Hematopoietic multipotent progenitor cell treated with erythropoietin and hydrocortisone succinate and interleukin-3 and kit ligand, for 4 days (in vitro differentiated cells): ENCODE data around the gene MYO15B.

Source experiments
- DNase-seq: peaks from one replicate; pipeline ENCODE4 v3.0.0-alpha.2; 2015

MYO15B gene

DNA sequence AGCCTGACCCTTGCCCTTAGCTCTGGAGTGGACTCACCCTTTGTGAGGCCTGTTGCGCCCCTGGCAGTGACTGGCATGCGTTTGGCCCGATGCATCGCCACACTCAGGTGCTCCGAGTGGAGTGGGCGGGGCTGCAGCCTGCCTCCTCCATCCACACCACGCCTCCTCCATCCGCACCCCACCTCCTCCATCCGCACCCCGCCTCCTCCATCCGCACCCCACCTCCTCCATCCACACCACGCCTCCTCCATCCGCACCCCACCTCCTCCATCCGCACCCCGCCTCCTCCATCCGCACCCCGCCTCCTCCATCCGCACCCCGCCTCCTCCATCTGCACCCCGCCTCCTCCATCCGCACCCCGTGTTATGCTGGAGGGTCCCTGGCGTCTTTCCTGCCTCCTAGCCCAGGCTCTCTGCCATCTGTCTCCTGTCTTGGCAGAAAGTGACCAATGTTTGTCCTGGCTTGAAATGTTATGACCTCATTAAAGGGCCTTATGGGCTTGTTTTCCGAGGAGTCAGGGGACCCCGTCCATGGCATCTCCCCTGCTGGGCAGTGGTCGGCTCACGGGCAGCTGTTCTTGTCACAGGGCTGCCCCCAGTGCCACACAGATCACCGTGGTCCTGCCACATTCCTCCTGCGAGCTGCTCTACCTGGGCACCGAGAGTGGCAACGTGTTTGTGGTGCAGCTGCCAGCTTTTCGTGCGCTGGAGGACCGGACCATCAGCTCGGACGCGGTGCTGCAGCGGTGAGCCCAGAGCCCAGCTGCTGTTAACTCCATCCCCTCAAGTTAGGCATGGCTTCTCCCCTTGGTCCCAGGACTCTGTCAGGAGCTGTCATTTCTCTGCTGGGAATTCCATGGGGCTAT, 28.7 kb upstream of the MYO15B start:
- DNase-seq = no peak

DNA sequence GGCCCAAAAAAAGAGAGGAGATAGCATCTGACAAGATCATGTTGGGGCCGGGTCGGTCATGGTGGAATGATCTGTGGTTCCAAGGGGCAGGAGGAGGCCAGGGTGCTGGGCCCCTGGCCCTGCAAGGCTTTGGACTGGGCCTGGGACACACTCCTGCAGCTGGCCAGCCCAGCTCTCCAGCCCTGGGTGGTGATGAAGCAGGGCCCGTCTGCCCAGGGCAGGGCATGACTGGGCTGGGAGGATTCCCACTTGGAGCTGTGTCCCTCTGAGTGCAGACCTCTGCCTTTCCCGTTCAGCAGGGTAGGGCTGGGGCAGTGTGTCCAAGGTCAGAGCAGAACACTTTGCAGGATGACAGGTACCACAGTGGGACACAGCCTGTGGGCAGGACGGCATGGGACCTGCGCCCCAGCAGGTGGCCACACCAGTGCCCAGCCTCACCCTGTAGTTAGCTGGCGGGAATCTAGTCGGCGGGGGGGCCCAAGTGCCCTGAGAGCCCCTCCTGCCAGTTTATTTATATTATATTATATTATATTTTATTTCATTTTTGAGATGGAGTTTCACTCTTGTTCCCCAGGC, 27.6 kb upstream of the MYO15B start:
- DNase-seq = no peak

DNA sequence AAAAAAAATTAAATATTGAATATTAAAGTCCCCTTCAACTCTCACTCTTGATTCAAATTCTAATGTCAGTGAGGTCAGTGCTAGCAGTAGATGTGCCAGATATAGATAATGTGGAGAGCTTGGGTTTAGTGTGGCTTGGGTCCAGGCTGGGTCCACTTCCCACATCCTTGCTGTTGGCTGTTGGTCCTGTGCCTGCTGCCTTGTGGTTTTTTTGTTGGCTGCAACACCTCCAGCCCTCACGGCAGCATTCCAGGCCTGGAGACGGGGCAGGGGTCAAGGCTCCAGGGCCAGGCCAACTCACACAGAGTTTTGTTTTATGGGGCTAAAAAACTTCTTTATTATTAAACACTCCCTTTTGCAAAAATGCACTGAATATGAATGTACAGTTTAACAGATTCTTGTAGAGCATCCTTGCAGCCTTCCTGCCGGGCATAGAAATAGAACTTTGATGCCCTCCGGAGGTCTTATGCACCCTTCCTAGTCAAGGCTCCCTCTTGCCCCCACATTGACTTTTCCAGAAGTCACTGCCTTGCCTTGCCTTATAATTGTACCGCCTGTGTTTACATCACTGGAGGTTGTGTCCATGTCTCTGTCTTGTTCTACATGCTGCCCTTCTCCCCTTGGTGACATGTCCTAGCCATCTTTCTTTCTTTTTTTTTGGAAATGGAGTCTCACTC, 25.5 kb upstream of the MYO15B start:
- peak; percentile 38 for DNase-seq

DNA sequence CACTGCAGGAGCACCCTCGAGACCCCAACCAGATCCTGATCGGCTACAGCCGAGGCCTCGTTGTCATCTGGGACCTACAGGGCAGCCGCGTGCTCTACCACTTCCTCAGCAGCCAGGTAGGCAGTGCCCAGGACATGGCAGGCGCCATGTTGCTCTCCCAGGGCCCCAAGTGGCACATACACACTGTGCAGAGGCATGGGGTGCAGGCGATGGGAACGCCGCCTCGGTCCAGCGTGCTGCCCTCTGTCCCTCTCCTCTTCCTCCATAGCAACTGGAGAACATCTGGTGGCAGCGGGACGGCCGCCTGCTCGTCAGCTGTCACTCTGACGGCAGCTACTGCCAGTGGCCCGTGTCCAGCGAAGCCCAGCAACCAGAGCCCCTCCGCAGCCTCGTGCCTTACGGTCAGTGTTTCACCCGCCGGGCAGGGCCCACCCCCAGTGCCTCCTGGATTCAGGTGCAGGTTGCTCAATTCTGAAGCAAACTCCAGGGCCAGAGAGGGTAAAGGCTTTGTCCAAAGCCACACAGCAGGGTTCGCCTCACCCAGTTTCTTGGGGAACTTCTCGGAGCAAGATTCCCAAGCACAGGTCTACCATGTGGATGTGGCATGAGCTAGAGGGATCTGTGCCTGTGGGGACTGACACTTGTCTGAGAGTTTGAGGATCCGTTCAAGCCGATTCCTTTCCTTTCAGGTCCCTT, 24.4 kb upstream of the MYO15B start:
- no peak for DNase-seq

DNA sequence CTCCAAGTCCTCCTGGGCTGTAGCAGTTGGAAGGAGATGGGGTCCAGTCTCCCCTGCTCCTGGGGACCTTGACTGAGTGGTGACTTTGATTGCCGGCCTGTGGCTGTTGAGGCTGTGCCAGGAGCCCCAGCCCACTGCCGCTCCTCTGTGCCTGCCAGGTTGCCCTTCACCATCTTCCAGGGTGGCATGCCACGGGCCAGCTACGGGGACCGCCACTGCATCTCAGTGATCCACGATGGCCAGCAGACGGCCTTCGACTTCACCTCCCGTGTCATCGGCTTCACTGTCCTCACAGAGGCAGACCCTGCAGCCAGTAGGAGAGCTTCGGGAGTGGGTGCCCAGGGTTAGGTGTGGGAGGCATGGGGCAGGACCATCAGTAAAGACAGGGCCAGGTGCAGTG, 23.4 kb upstream of the MYO15B start:
- no peak for DNase-seq

DNA sequence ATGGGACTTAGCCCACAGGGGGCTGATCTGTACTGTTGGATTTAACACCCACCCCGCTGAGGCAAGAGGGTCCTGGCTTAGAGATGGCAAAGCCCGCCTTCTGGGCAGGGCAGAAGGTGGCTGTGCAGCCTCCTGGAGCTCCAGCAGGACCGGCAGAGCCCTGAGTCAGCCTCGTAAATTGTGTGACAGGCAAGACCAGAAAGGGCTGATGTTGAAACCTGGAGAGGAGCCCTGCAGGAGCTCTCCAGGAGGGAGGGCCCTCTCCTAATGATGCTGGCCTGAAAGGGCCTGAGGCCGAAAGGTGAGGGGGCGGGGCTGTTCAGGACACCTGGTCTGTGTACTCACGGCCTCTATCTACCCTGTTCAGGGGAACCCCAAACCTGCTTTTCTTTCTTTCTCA, 22.5 kb upstream of the MYO15B start:
- no peak for DNase-seq

DNA sequence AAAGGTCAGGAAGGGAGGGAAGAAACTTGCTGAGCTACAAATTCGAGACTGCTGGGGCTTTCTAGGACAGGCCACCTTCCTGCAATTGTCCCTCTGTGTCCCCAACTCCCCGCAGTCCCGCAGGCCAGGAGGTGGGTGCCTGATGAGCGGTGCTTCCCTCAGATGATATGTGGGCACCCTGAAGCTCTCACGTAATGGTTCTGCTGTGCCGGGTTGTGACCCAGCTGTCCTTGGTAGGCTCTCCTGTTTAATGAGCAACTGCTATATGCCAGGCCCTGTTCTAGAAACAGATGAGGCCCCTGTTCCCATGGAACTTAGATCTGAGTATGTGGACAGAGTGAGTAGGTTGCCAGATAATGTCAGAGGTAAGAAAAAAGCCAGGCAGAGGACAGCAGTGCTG, 22.0 kb upstream of the MYO15B start:
- DNase-seq = no peak

DNA sequence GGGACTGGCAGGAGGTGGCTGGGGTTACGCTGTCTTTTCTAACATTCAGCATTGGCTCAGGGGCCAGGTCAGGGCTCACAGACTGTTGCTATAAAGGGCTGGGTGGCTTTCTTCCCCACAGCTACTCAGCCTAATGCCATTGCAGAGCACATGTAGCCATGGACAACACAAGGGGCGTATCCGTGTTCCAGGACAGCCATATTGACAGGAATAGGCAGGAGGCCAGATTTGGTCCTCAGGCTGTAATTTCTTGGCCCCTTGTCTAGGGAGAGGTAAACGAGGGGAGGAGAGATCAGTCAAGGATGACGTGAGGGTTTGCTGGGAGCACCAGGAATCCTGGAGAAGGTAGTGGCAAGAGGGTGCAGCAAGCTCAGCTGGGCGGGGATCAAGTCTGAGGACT, 21.2 kb upstream of the MYO15B start:
- DNase-seq = no peak

DNA sequence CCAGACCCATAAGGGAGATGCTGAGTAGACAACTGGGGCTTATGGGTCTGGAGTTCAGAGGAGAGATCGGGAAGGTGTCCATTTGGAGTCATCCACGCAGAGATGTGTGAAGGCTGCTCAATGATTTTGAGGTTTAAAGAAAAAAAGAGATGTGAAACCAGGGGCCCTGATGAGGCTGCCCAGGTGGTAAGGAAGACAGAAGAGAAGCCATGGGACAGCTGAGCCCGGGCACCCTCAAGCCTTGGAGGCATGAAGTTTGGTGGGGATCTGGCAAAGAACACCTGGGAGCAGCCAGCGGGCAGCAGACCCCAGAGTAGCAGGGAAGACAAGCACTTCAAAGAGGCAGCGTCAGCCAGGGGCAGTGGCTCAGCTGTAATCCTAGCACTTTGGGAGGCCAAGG, 20.8 kb upstream of the MYO15B start:
- no peak for DNase-seq

DNA sequence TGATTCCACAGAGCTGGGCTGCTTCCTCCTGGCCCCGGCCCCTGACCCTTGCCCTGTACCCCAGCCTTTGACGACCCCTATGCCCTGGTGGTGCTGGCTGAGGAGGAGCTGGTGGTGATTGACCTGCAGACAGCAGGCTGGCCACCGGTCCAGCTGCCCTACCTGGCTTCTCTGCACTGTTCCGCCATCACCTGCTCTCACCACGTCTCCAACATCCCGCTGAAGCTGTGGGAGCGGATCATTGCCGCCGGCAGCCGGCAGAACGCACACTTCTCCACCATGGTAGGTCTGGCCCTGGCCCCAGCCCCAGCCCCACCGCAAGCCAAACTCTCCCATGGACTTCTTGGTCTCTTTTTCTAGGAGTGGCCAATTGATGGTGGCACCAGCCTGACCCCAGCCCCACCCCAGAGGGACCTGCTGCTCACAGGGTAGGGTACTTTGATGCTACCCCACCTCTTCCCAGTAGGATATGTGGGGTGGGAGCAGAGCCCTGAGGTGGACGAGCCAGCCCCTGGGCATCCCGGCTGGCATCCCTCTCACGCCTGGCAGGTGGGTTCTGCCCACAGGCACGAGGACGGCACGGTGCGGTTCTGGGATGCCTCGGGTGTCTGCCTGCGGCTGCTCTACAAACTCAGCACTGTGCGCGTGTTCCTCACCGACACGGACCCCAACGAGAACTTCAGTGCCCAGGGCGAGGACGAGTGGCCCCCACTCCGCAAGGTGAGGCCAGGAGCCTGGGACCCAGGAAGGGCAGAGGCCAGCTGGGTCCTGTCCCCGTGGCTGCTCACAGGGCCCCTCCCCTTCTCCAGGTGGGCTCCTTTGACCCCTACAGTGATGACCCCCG, 19.0 kb upstream of the MYO15B start:
- DNase-seq = no peak

DNA sequence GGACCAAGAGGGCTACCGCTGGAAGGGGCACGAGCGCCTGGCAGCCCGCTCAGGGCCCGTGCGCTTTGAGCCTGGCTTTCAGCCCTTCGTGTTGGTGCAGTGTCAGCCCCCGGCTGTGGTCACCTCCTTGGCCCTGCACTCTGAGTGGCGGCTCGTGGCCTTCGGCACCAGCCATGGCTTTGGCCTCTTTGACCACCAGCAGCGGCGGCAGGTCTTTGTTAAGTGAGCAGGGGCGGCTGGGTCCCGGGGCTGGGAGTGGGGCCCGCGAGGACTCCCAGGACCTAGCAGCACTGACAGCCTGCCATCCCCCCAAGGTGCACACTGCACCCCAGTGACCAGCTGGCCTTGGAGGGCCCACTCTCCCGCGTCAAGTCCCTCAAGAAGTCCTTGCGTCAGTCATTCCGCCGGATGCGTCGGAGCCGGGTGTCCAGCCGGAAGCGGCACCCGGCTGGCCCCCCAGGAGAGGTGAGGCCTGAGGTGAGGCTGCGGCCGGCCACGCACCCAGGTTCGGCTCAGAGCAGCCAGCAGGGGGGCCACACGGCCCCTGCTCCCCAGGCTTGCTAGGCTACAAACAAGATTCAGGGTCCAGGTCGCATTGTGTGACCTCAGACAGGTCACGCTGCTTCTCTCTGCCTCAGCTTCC, 17.4 kb upstream of the MYO15B start:
- no peak for DNase-seq

DNA sequence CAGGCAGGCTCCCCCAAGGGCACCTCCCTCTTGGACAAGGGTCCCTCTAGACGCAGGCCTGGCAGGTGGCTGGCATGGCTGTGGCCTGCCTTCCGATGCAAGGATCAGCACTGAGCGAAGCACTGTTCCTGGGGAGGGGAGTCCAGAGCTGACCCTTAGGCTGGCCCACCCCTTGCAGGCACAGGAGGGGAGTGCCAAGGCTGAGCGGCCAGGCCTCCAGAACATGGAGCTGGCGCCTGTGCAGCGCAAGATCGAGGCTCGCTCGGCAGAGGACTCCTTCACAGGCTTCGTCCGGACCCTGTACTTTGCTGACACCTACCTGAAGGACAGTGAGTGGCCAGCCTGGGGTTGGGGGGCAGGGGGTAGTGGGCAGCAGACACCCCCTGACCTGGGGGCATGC, 16.8 kb upstream of the MYO15B start:
- no peak for DNase-seq

DNA sequence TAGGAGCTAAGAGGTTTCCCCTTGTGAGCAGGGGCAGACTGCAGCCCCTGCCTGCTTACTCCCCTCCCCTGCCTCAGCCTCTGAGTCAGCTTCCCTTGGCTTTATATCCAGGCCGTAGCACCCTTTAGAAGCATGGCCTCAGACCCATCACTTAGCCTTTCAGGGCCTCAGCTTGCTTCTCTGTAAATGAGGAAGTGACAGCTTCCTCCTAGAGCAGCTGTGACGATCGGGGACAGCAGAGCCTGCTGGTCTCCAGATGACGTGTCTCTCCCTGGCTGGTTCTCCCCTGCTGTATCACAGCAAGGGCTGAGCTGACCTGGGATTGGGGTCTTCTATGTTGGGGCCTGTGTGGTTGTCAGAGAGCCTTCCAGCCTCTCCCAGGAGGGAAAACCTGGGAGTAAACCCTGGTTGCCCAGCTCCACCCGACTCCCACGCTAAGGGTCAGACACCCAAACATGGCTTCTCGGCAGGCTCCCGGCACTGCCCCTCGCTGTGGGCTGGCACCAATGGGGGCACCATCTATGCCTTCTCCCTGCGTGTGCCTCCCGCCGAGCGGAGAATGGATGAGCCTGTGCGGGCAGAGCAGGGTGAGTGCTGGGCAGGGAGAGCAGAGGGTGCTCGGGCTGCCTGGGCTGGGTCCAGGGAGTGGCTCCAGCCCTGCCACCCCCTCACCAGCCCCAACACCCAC, 16.3 kb upstream of the MYO15B start:
- DNase-seq = peak; percentile 95

DNA sequence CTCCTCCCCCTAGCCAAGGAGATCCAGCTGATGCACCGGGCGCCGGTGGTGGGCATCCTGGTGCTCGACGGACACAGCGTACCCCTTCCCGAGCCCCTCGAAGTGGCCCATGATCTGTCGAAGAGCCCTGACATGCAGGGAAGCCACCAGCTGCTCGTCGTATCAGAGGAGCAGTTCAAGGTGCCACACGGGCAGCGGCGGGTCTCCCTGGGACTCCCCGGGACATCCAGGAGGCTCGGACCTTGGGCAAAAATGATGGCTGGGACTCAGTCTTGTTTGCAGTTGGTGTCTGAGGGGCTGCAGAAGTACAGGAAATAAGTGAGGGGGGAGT, 15.8 kb upstream of the MYO15B start:
- no peak for DNase-seq

DNA sequence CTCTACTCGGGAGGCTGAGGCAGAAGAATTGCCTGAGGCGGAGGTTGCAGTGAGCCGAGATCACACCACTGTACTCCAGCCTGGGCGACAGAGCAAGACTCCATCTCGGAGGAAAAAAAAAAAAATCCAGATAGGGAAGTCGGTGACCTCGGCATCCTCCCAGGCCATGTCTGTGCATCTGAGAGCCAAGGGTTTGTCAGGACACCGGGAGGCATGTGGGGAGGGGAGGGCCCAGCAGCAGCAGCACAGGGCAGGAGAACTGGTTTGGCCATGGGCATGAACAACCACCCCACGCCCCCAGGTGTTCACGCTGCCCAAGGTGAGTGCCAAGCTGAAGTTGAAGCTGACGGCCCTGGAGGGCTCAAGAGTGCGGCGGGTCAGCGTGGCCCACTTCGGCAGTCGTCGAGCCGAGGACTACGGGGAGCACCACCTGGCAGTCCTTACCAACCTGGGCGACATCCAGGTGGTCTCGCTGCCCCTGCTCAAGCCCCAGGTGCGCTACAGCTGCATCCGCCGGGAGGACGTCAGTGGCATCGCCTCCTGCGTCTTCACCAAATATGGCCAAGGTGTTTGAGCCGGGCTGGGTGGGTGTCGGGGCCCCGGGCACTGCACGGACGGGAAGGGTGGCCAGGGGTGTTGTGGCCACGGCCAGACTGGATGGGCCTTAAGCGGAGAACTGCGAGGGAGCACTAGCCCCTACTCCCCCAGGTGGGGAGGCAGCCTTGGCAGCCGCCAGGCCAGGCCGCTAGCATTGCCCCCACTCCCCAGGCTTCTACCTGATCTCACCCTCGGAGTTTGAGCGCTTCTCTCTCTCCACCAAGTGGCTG, 14.7 kb upstream of the MYO15B start:
- no peak for DNase-seq

DNA sequence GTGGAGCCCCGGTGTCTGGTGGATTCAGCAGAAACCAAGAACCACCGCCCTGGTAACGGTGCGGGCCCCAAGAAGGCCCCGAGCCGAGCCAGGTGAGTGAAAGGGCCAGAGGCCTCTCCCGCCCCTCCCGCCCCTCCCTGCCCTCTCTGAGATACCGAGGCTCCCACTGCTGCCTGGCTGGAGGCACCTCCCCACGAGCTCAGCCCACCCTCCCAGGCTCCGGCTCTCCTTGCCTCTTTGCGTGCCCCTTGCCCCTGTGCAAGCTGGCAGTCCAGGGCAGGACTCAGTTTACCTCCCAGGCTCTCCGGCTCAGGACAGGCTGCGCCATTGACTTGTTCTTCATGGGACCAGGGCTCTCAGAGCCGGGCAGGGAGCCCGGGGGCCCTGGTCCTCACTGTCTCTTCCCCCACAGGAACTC, 14.1 kb upstream of the MYO15B start:
- DNase-seq = no peak

DNA sequence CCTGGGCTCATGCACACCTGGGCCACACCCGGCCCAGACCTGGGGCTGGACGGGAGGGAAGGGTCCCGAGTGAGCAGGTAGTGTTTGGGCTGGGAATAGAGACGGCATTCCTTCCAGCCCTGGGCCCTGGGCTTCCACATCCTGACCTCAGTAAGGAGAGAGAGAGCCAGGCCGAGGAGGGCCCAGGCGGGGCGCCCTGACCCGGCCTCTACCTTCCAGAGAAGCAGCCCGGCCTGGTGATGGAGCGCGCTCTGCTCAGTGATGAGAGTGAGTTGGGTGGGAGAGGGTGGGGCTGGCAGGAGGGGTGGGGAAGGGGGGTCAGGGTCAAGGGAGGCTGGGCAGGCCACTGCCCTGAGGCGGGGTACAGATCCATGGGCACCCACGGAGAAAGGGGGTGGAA, 13.6 kb upstream of the MYO15B start:
- DNase-seq = no peak

DNA sequence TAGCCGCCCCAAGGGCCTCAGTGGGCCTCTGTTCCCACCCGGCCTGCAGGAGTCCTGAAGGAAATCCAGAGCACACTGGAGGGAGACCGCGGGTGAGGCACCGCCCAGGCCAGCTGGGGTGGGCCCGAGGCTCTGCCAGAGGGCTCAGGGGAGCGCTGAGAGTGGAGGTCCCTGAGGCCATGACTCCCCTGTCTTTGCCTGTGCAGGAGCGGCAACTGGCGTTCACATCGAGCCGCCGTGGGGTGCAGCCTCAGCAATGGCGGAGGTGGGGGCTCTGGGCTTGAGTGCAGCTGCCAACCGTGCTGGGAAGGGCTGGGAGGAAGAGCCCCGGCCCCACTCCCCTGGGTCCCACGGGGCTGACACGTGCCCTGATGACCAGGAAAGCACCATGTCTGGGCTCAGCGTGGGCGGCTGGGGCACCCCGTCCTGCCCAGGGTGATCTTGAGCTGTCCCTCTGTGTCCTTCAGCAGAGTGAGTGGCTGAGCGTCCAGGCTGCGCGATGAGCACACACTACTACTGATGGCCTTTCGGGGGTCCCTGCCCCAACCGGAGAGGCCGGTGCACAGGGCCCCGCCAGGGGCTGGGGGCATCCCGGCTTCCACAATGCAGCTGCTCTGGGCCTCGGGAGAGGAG, 13.1 kb upstream of the MYO15B start:
- DNase-seq = no peak

DNA sequence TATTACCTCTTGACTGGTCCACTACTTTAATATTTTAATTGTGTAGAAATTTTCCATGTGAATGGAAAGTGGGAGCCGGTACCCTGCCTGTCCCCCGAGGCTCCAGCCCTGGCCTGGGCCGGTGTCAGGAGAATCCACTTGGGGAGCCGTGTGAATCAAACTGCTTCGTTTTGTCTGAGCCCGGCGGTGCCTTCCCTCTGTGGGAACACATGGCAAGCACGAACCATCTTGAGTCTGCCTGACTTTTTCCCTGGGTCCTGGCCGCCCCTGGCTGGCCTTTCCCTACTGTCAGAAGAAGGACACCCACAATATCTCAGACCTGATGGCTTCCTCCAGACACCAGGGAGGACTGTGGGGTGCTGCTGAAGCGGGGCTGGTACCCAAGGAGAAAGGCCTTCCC, 12.4 kb upstream of the MYO15B start:
- no peak for DNase-seq

DNA sequence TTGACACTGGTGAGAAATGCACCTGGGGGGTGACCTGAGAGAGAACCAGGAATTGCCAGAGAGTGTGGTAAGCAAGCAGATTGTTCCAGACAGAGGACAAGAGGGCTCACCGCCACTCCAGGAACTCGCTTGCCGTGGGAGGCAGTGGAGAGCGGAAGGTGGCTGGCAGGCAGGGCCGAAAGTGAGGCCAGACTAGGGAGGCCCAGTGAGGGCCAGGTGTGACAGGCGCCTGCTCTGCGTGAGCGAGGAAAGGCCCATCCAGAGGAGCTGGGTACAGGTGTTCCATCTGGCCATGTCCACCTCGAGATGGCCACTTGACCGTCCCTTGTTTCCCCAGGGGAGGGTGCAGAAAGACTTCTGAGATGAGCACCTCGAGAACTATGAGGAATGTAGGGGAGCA, 11.9 kb upstream of the MYO15B start:
- DNase-seq = no peak
